Measurements from ENCODE around the gene AP4S1. TPM values are rescaled to one million over a fixed set of nuclear protein-coding genes. Genes with fewer than 3 reads are reported as not detected.

AP4S1 gene
- total and polyA plus RNA-seq, 2 of the 8 experiments (the other 6 are each of a cell fraction or from before 2014, with no cell fraction given), result 2.8 to 9.9 TPM

DNA sequence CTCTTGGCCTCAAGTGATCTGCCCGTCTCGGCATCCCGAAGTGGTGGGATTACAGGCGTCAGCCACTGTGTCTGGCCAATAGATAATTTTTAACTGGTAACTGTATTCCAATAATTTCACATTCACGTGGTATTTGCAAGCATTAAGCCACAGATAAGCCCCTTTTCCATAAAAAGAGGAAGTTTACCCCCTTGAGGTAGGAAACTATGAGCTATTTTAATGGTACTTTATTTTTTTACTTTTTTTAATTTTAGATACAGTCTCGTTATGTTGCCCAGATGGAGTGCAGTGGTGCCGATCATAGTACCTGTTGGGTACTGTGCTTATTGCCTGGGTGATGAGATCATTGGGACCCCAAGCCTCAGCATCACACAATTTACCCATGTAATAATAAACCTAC is 42.9 kb upstream of the AP4S1 start (continued):
- TF ChIP-seq, protein P1, sequence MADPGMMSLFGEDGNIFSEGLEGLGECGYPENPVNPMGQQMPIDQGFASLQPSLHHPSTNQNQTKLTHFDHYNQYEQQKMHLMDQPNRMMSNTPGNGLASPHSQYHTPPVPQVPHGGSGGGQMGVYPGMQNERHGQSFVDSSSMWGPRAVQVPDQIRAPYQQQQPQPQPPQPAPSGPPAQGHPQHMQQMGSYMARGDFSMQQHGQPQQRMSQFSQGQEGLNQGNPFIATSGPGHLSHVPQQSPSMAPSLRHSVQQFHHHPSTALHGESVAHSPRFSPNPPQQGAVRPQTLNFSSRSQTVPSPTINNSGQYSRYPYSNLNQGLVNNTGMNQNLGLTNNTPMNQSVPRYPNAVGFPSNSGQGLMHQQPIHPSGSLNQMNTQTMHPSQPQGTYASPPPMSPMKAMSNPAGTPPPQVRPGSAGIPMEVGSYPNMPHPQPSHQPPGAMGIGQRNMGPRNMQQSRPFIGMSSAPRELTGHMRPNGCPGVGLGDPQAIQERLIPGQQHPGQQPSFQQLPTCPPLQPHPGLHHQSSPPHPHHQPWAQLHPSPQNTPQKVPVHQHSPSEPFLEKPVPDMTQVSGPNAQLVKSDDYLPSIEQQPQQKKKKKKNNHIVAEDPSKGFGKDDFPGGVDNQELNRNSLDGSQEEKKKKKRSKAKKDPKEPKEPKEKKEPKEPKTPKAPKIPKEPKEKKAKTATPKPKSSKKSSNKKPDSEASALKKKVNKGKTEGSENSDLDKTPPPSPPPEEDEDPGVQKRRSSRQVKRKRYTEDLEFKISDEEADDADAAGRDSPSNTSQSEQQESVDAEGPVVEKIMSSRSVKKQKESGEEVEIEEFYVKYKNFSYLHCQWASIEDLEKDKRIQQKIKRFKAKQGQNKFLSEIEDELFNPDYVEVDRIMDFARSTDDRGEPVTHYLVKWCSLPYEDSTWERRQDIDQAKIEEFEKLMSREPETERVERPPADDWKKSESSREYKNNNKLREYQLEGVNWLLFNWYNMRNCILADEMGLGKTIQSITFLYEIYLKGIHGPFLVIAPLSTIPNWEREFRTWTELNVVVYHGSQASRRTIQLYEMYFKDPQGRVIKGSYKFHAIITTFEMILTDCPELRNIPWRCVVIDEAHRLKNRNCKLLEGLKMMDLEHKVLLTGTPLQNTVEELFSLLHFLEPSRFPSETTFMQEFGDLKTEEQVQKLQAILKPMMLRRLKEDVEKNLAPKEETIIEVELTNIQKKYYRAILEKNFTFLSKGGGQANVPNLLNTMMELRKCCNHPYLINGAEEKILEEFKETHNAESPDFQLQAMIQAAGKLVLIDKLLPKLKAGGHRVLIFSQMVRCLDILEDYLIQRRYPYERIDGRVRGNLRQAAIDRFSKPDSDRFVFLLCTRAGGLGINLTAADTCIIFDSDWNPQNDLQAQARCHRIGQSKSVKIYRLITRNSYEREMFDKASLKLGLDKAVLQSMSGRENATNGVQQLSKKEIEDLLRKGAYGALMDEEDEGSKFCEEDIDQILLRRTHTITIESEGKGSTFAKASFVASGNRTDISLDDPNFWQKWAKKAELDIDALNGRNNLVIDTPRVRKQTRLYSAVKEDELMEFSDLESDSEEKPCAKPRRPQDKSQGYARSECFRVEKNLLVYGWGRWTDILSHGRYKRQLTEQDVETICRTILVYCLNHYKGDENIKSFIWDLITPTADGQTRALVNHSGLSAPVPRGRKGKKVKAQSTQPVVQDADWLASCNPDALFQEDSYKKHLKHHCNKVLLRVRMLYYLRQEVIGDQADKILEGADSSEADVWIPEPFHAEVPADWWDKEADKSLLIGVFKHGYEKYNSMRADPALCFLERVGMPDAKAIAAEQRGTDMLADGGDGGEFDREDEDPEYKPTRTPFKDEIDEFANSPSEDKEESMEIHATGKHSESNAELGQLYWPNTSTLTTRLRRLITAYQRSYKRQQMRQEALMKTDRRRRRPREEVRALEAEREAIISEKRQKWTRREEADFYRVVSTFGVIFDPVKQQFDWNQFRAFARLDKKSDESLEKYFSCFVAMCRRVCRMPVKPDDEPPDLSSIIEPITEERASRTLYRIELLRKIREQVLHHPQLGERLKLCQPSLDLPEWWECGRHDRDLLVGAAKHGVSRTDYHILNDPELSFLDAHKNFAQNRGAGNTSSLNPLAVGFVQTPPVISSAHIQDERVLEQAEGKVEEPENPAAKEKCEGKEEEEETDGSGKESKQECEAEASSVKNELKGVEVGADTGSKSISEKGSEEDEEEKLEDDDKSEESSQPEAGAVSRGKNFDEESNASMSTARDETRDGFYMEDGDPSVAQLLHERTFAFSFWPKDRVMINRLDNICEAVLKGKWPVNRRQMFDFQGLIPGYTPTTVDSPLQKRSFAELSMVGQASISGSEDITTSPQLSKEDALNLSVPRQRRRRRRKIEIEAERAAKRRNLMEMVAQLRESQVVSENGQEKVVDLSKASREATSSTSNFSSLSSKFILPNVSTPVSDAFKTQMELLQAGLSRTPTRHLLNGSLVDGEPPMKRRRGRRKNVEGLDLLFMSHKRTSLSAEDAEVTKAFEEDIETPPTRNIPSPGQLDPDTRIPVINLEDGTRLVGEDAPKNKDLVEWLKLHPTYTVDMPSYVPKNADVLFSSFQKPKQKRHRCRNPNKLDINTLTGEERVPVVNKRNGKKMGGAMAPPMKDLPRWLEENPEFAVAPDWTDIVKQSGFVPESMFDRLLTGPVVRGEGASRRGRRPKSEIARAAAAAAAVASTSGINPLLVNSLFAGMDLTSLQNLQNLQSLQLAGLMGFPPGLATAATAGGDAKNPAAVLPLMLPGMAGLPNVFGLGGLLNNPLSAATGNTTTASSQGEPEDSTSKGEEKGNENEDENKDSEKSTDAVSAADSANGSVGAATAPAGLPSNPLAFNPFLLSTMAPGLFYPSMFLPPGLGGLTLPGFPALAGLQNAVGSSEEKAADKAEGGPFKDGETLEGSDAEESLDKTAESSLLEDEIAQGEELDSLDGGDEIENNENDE (IDR thresholded peaks at IDR 0.05; ENCODE audit: insufficient replicate concordance, low read length), result no peak
- TF ChIP-seq TCF12 (IDR thresholded peaks at IDR 0.05; ENCODE audit: low read depth, low read length), result no peak
